ENCODE measurements around the gene TNFAIP8.

Gene TNFAIP8

DNA sequence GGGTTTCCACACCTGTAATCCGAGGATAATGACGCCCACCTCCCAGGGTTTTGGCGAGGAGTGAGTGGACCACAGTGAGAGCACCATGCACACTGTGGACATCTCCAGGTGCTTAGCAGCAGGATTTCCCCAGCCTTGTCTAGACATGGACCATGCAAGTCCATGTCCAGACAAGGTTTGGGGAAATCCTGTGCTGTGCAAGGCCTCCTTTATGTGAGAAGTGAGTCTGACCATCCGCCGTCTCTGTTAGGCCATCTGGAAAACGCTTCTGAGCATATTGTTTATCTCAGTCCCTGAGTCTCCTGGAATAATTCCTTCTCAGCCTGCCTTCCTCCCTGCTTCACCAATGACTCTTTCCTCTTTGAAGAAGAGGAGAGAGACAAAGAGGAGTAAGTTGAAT, 26.2 kb upstream of the TNFAIP8 start:
- DNase-seq, result no peak

- peak; percentile 48 for DNase-seq
Observed at GRCh38 chr5:119330367-119331183, 25.2 kb upstream of the TNFAIP8 start.

DNA sequence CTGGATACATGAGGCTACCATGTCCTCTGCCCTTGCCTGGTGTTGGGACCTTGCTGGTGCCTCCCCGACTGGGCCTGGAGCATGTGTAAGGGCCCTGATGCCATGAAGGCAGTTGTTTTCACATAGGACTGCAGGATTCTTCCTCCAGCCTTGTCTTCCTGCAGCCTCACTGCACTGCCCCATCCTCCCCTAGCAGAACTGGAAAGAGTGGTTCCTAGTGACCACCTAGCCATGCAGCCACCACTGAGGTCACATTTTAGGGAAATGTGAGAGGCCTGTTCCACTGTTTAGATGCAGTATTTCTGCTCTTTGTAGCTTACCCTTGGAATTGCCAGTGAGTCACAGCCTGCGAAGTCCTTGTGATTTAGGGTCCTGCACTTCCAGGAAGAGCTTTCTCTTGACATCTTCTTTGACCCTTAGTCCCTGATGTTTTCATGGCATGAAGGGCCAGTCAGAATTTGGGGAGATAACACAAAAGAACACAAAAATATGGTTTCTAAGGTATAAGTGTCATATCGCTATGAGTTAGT, 24.2 kb upstream of the TNFAIP8 start:
- no peak for DNase-seq

- no peak for DNase-seq
Observed at GRCh38 chr5:119332208-119332607, 23.6 kb upstream of the TNFAIP8 start.

DNA sequence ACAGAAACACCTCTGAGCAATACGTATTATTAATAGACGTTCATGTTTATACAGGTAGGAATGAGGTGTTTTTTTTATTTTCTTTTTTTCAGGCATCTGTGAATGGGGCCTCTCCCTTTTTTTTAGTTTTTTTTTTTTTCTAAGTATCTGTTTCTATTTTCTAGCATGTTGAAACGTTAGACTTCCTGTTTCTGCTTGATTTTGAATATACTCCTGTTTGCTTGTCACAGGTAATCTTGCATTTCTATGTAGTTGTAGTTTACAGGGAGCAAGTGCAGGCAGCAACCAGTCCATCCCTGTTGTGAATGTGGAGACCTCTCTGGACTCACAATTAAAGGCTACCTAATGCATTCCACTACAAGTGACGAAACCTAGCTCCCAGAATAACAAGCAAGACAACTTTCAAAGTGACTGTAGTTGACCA, 22.8 kb upstream of the TNFAIP8 start:
- DNase-seq, result no peak

DNA sequence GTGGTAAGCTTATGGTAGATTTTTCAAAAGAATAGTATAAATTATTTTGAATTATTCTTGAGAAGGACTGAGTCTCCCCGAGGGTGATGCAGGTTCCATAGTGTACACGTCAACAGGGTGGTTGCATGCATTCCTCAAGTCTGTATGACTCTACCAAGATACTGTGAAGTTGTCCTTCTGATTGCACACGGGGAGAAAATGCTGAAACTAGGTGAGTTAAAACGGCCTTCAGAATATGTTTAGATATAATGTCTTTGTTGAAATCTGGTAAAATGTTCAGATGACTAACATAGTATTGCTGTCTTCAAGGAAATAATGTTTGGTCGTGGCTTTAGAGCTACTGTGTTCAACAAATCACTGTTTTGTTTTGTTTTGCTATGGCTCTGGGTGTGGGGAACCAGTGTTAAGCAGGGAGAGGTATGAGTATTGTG, 22.4 kb upstream of the TNFAIP8 start:
- no peak for DNase-seq

DNA sequence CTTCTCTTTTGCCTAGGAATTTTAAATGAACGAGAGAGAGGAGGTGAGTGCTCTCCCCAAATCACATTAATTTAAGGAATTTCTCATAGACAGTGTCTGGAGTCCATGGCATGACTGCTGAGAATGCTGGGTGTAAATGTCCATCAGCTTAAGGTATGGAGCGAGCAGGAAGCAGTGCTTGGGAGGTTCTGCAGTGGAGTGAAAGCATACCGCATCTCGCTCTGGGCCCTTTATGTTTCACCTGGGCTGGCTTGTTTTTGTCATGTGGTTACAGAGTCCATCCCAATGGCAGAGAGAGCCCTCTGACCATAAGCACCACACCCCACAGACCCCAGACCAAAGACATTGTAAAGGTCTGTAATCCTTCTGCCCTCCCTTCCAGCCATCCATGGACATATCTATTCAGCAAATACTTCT, 20.6 kb upstream of the TNFAIP8 start:
- no peak for DNase-seq

DNA sequence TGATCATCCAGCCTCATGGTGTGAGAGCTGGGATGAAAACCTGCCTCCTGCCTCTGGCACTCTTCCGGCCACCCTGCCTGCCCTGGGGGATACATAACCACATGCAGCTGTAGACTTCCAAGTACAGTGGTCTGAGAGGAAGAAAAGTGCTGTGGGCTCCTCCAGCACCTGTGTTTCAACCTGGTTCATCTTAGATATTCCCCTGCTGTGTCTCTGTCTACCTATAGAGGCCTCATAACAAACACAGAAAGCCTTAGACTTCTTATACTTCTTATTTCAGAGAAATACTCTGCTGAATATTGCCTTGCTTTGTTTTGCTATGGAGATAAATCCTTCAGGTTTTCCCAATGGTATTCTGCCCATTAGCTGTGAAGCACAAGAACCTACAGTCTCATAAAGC, 19.6 kb upstream of the TNFAIP8 start:
- DNase-seq, result no peak

- no peak for DNase-seq
Observed at GRCh38 chr5:119336845-119337580, 18.8 kb upstream of the TNFAIP8 start.

DNA sequence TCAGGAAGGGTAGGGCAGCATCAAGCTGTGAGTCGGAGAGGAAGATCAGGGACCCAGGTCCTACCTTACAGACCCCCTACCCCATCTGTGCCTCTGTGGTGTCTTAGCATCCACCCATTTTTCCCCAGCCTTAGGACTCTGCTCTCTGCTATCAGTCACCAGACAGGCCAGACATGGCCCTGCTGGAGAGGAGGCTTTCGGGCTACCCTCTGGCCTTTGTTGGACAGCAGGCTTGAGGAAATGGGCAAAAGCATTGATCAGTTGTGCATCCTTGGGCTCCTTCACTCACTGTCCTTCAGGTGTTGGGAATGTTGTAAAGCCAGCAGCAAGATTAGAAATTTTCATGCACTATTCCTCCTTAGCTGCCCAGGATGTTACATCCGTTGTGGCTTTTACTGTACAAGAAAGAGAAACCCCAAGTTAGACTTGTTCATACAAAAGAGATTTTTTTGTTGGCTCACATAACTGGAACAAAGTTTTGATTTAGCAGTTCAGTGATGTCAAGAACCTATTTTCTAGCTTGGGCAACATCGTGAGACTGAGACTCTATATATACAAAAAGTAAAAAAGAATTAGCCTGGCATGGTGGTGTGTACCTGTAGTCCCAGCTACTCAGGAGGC, 17.4 kb upstream of the TNFAIP8 start:
- DNase-seq, result no peak

GRCh38 chr5:119339344-119339743, 16.5 kb upstream of the TNFAIP8 start:
- no peak for DNase-seq

- DNase-seq, result no peak
Observed at GRCh38 chr5:119339965-119340364, 15.9 kb upstream of the TNFAIP8 start.

DNA sequence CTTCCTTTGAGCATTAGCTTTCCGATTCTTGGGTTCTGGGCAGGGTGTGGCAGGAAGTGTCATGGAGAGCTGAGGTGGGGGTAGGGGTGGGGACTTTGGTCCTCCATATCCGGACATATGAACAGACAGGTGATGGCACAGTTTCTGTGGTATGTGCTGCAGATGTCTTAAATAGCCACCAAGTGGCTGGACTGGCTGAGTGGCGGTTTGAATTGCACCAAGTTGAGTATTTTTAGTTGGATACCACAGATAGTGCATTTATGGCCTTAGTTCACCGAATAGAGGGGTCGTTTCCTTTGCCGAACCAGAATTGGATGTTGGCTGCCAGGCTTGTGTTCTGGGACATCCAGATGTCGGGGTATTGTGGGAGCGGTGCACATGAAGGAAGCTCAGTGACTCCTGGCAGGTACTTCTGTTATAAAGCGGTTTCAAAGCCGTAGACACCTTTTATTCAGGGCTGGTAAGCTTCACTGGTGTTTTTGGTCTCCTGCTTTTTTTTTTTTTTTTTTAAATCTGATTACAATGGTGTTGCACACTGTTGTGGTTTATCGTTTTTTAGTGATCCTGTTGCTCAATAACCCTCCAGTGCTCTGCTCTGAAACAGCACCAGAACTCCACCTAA, 15.1 kb upstream of the TNFAIP8 start:
- no peak for DNase-seq

GRCh38 chr5:119341452-119342349, 14.1 kb upstream of the TNFAIP8 start:
- DNase-seq, result no peak

DNA sequence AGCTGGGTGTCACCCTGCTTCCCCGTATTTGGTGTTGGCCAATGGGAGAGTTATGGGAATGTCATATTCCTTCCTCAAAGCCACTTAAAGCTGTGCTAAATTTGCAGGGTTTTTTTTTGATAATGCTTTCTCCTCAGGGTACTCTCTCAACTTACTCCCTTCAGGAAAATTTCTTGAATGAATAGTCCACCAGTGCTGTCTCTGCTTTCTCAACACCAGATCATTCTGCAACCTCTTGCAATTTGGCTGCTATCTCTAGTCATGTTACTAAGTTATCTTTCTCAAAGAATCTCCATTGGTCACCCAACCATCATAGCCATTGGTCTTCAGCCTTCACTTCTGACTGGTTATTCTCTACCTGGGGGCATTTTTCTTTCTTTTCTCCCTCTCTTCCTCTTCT, 13.4 kb upstream of the TNFAIP8 start:
- DNase-seq, result no peak

GRCh38 chr5:119343052-119343451, 12.8 kb upstream of the TNFAIP8 start:
- no peak for DNase-seq

GRCh38 chr5:119343766-119344165, 12.1 kb upstream of the TNFAIP8 start:
- DNase-seq, result peak; percentile 60

- DNase-seq, result no peak
Observed at GRCh38 chr5:119344231-119344630, 11.6 kb upstream of the TNFAIP8 start.

- DNase-seq, result no peak
Observed at GRCh38 chr5:119345861-119346260, 10.0 kb upstream of the TNFAIP8 start.

DNA sequence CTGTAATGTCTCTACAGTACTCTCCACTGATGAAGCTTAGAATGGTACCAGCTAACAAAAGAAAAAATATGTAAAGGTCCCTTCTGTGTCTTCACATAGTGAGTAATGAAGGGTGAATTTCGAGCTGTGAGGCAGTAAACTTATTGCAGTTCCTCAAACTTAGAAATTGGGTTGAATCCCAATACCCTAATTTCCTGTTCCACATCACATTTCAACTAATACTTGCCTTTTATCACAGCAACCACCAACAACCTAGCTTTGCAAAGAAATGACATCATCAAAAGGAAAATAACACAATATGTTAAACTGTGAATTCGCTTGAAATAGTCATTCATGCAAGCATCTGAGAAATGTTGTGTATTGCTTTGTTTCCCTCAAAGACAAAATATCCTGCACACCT, 9.4 kb upstream of the TNFAIP8 start:
- DNase-seq, result no peak

DNA sequence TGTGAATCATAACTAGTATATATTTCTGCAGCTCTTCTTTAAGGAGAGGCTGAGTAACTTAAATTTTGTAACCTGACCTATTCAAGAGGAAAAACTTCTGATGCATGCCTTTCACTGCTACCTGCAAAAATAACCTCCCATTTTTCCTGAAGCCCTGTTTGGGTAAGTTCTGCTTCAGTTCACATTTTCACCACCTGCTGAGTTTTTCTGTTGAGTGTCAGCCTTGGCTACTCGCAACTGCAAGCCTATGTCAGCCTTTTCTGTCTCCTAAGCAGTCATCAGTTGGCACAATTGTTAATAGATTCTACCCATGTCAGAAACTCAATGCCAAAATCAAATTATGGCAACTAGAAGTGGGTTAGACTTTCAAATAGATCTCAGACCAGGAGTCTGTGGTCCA, 8.2 kb upstream of the TNFAIP8 start:
- no peak for DNase-seq

- DNase-seq, result no peak
Observed at GRCh38 chr5:119347991-119348390, 7.8 kb upstream of the TNFAIP8 start.

Data from stimulated activated CD4-positive, alpha-beta T cell treated with anti-CD3 and anti-CD28 coated beads, Interleukin-4, amount 100 ng/mL, for 1 hour (primary cell).